HG03196 (cell line): ENCODE data around the gene VWC2.

Experiments used
- ATAC-seq: cut with Tn5 transposase; IDR thresholded peaks from one replicate; pipeline ENCODE4 v1.9.1; 2021; ENCODE audit not compliant: unreplicated experiment

Gene VWC2

GRCh38 chr7:49927631-49928030, 154.2 kb downstream of the VWC2 start:
- ATAC-seq, result no peak

GRCh38 chr7:49928787-49929186, 155.3 kb downstream of the VWC2 start:
- no peak for ATAC-seq

DNA sequence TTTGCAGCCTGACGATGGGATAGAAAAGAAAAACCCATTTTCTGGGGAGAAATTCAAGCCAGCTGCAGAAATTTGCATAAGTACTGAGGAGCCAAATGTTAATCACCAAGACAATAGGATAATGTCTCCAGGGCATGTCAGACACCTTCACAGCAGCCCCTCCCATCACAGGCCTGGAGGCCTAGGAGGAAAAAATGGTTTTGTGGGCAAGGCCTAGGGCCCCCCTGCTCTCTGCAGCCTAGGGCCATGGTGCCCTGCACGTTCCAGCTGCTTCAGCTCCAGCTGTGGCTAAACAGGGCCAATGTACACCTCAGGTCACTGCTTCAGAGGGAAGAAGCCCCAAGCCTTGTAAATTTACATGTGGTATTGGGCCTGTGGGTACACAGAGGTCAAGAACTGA, 158.2 kb downstream of the VWC2 start:
- no peak for ATAC-seq

GRCh38 chr7:49937608-49938007, 164.2 kb downstream of the VWC2 start:
- ATAC-seq, result no peak
